ENCODE data around the gene CRYL1.

- no peak for TF ChIP-seq EZH2 (IDR thresholded peaks at IDR 0.05; ENCODE audit: borderline replicate concordance, insufficient read depth, low read length, poor library complexity, severe bottlenecking)
- TF ChIP-seq CTCF (IDR thresholded peaks at IDR 0.05; ENCODE audit: poor library complexity, severe bottlenecking) = no peak
- no peak for TF ChIP-seq POLR2AphosphoS5 (IDR thresholded peaks at IDR 0.05)
- TF ChIP-seq RAD21 (conservative IDR thresholded peaks at IDR 0.05) = no peak
- TF ChIP-seq SMC3 (conservative IDR thresholded peaks at IDR 0.05; ENCODE audit: poor library complexity) = no peak
These were observed 25.1 kb upstream of the CRYL1 start for GRCh38 chr13:20550799-20551198.

All from neural cell (in vitro differentiated cells).